HG02943 (cell line): ENCODE results near the gene PLSCR2.
"Not testable (repeated sequence)": the region's sequence is repeated elsewhere in the genome, so short reads cannot be mapped to it uniquely, and the experiment has no call there.

Source experiments
- ATAC-seq: cut with Tn5 transposase; IDR thresholded peaks from one replicate; pipeline ENCODE4 v1.9.1; 2021; ENCODE audit warnings: mild to moderate bottlenecking, low read depth, moderate library complexity; ENCODE audit not compliant: unreplicated experiment

PLSCR2 gene

GRCh38 chr3:146493221-146493620 is 23.9 kb upstream of the PLSCR2 start:
- no peak for ATAC-seq

DNA sequence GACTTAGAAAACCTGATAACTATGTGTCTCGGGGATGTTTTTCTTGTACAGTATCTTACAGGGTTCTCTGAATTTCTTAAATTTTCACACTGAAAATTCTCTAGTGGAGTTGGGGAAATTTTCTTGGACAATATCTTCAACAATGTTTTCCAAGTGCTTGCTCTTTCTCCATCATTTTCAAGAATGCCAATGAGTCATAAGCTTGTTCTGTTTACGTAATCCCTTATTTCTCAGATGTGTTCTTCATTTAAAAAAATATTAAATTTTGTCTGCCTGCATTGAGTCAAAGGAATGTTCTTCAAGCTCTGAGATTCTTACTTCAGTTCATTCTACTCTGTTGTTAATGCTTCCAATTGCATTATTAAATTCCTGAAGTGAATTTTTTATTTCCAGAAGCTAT is 21.9 kb upstream of the PLSCR2 start:
- ATAC-seq, result no peak

DNA sequence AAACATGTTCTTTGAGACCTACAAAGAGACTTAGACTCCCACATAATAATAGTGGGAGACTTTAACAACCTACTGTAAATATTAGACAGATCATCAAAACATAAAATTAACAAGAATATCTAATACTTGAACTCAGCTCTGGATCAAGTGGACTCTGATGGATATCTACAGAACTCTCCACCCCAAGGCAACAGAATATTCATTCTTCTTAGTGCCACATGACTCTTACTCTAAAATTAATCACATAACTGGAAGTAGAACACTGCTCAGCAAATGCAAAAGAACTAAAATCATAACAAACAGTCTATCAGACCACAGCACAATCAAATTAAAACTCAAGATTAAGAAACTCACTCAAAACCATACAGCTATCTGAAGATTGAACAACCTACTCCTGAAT is 15.9 kb upstream of the PLSCR2 start:
- no peak for ATAC-seq

DNA sequence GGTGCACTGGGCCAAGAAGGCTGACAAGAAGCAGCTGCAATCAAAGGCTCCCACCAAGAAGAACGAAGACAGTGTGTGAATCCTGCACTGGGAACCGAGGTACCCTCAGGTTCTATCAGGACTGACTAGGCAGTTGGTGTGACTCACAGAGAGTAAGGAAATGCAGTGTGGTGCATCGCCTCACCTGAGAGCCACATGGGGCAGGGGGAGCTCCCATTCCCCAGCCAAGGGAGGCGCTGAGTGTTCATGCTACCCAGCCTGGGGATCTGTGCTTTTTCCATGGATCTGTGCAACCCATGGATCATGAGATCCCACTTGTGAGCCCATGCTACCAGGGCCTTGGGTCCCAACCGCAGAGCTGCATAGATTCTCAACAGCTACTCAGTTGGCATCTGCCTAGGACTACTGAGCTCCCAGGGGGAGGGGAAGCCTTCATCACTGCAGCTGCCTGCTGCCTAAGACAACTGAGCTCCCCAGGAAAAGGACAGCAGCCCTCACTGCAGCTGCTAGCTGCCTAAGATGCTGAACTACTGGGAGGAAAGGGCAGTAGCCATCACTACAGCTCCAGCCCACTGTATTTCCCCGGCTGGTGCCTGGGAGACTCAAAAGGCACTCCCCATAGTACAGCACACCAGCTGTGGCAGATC is 6.9 kb upstream of the PLSCR2 start:
- no peak for ATAC-seq

DNA sequence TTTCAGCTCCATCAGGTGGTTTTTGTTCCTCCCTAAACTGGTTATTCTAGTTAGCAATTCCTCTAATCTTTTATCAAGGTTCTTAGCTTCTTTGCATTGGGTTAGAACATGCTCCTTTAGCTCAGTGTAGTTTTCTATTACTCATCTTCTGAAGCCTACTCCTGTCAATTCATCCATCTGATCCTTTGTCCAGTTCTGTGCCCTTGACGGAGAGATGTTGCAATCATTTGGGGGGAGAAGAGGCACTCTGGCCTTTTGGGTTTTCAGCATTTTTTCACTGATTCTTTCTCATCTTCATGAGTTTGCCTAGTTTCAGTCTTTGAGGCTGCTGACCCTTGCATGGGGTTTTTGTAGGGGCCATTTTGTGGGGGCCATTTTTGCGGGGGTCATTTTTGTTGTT is 5.6 kb upstream of the PLSCR2 start:
- not testable (repeated sequence) for ATAC-seq

DNA sequence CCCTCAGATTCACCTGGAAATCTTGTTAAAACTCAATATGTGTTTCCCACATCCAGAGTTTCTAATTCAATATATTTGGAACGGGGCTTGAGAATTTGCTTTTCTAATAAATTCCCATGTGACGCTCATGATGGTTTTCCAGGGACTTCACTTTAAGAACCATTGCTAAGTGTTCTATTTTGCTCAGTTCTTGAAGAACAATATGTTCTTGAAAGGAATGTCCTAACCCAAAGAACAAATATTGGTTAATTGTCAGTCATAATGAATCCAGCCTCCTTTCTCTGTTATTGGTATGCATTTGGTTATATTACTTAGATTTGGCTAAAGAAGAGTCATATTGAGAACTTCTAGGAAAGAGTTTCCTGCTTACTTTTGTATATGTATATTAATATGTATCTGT is 4.4 kb upstream of the PLSCR2 start:
- no peak for ATAC-seq

- no peak for ATAC-seq
Measured at GRCh38 chr3:146472611-146473010, 3.2 kb upstream of the PLSCR2 start.

GRCh38 chr3:146471012-146471411 is 1.7 kb upstream of the PLSCR2 start:
- ATAC-seq, result no peak

- no peak for ATAC-seq
Measured at GRCh38 chr3:146470425-146470990, 1.1 kb upstream of the PLSCR2 start.

GRCh38 chr3:146468671-146469149 is 651 bp downstream of the PLSCR2 start:
- ATAC-seq, result no peak

DNA sequence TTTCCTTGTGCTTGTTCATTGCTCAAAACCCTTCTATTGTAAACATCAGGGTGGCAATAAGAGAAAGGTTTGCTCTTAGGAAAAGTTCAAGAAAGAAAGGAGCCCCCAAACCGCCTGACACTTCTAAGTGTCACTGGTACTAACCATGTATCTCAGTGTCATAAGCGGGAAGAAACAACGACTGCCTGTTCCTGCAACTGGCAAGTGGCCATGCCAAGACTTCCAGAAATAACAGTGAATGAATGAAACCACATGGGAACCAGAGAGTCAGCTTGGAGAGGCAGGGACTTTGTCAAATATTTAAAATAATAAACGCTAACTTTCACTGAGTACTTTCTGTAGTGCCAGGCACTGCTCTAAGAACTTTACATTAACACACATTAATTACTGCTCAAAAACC is 1.1 kb downstream of the PLSCR2 start:
- ATAC-seq, result no peak

DNA sequence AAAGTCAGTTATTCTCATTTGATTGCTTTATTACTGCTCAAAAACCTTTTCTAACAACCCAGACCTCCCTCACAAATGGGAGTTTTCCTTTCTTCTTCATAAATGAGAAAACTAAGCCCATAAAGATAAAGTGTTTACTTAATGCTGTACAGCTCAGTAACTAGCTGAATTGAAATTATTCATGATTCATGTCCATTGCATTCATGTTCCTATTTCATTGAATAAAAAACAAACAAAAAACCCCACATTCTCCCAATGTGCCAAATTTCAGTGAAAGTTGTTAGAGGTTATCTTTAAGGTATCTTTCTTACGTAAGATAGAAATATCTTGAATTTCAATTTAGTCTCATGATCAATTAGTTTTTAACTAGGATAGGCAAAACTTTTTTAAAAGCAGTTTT is 2.8 kb downstream of the PLSCR2 start:
- no peak for ATAC-seq

GRCh38 chr3:146465693-146466465 is 3.5 kb downstream of the PLSCR2 start:
- ATAC-seq, result no peak

DNA sequence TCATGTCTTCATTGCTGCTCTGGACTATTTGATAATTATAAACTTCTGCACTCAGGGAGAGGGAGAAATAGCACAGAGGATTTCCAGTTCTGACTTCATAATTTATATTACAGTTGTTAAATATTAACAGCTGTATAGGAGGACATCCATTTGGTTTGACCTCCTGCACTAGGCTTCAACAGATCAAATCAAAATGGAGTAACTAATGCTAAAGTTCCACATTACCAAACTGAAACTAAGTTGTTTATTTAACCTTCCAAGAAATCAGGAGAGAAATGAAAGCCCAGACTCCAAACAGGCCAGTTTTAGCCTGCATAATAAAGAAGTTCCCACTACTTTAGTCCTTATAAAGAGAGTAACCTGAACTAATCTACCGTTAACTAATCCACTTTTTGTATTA is 4.6 kb downstream of the PLSCR2 start:
- no peak for ATAC-seq

DNA sequence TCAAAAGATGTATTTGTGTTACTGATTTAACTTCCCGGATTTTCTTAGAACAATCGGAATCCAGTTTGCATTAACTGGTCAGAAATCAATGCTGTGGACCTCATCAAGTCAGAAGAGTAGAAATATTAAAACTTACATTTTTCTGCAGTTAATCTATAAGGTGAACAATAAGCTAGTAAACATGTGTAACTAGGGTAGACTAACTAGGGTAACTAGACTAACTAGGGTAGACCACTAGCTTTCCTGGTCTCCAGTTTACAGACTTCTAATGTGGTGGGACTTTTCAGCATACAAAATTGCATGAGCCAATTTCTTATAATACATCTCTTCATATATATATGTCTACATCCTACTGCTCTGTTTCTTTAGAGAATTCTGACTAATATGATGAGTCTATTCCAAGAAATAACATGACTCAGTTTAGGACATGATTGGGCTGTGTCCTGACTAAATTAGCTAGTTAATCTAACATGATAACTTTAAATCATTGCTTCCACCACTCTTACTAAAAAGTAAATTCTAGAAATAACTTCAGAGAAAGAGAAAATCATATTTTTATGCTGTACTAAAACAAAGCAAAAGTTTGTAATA is 5.3 kb downstream of the PLSCR2 start:
- ATAC-seq, result no peak

- no peak for ATAC-seq
Measured at GRCh38 chr3:146454796-146455195, 14.6 kb downstream of the PLSCR2 start.

GRCh38 chr3:146449613-146450012 is 19.7 kb downstream of the PLSCR2 start:
- no peak for ATAC-seq

- ATAC-seq, result no peak
Measured at GRCh38 chr3:146449076-146449475, 20.3 kb downstream of the PLSCR2 start.

DNA sequence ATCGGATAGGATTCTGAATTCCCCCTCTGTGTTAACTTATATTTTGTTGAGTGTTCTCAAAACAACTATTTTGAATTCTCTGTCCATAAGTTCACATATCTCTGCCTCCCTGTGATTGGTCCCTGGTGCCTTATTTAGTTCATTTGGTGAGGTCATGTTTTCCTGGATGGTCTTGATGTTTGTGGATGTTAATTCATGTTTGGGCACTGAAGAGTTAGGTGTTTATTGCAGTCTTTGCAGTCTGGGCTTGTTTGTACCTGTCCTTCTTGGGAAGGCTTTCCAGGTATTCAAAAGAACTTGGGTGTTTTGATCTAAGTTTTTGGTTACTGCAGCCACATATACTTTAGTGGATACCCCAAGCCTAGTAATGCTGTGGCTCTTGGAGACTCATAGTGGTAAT is 23.3 kb downstream of the PLSCR2 start:
- no peak for ATAC-seq

GRCh38 chr3:146440310-146440709 is 29.1 kb downstream of the PLSCR2 start:
- ATAC-seq, result not testable (repeated sequence)

DNA sequence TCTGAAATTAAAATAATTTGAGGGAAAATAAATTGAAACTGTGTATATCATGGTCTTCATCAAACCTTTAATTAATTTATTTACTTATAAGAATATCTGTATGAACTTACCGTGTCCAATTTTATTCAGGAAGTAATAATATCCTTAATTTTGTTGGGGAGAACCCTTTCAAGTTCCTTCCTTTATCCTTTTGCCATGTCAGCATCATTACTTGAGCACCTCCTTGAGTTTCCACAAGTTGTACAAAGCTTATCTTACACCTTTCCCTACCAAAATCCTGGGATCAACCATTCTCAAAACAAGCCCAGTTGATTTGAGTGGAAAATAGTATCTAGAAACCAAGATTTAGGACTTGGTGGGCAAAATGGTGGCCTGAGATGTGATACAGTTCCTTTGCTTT is 37.3 kb downstream of the PLSCR2 start:
- ATAC-seq, result no peak
